Esophagus (tissue), 2 donors: ENCODE results near the gene SLC5A4. TPM values are rescaled to one million over a fixed set of nuclear protein-coding genes. Genes with fewer than 3 reads are reported as not detected.
"Not testable (repeated sequence)": the region's sequence is repeated elsewhere in the genome, so short reads cannot be mapped to it uniquely, and the experiment has no call there.

ENCODE experiments used
- H3K27ac ChIP-seq, 2 donors: one replicate each; pipeline ENCODE4 v1.5.1; 2013; ENCODE audit warnings: low read depth in 2 of 2, mild to moderate bottlenecking in 2 of 2, inconsistent platforms in 1 of 2, low read length in 1 of 2, moderate library complexity in 1 of 2
- H3K27me3 ChIP-seq, 2 donors: one replicate each; pipeline ENCODE4 v1.6.1; 2013; ENCODE audit warnings: low read length in 2 of 2, control low read depth in 1 of 2, mild to moderate bottlenecking in 1 of 2; ENCODE audit not compliant: insufficient read depth in 2 of 2, control insufficient read depth in 1 of 2
- H3K36me3 ChIP-seq, 2 donors: one replicate each; pipeline ENCODE4 v1.6.1; 2013; ENCODE audit warnings: low read length in 1 of 2; ENCODE audit not compliant: control insufficient read depth in 2 of 2, insufficient read depth in 2 of 2
- H3K4me1 ChIP-seq, 2 donors: one replicate each; pipeline ENCODE4 v1.6.1; 2013; ENCODE audit warnings: low read length in 1 of 2; ENCODE audit not compliant: control insufficient read depth in 2 of 2, insufficient read depth in 2 of 2
- H3K4me3 ChIP-seq, 2 donors: one replicate each; pipeline ENCODE4 v1.5.1; 2013; ENCODE audit warnings: low read length in 2 of 2, mild to moderate bottlenecking in 2 of 2, low read depth in 1 of 2, moderate library complexity in 1 of 2
- H3K9me3 ChIP-seq, 2 donors: one replicate each; pipeline ENCODE4 v1.6.1; 2013; ENCODE audit warnings: mild to moderate bottlenecking in 2 of 2, low read depth in 1 of 2, low read length in 1 of 2, moderate library complexity in 1 of 2; ENCODE audit not compliant: control insufficient read depth in 2 of 2, insufficient read depth in 1 of 2
- WGBS, 2 donors: extraction: QIAGEN DNeasy Blood & Tissue Kit; methylation state at CpG; one replicate each; pipeline ENCODE4 v1.1.7; 2013; 5-methylcytosine and 5-hydroxymethylcytosine counted together
- polyA plus RNA-seq, 2 donors: library from polyadenylated mRNA; stranded (reverse); fragments of 200-250 nt; gene quantifications; one replicate each; pipeline ENCODE4 v1.2.3, GENCODE V29; 2013
- donor health status: healthy with polysubstance abuse.
- donor health status: Bipolar disorder and iron deficiency.

SLC5A4 gene
- polyA plus RNA-seq, 2 donors = 0.08 to 0.12 TPM

- not testable (repeated sequence) for H3K4me1 ChIP-seq, H3K36me3 ChIP-seq, H3K27ac ChIP-seq, H3K9me3 ChIP-seq, H3K4me3 ChIP-seq, H3K27me3 ChIP-seq
- WGBS, 2 donors = 83 to 88% methylated on average over 15 of the region's 15 CpGs
These were observed 64.1 kb downstream of the SLC5A4 start for GRCh38 chr22:32191021-32191420.

GRCh38 chr22:32185821-32186220 is 69.3 kb downstream of the SLC5A4 start:
- Histone ChIP-seq H3K27ac (no peak overlapping the region), H3K36me3 (no peaks in the 10 kb centered on the region), H3K4me1 (no peaks in the 10 kb centered on the region), H3K27me3 (no peaks in the 10 kb centered on the region), H3K4me3 (no peak overlapping the region), H3K9me3 (no peaks in the 10 kb centered on the region)
- 83% methylated on average over 3 of the region's 3 CpGs for WGBS, 2 donors

GRCh38 chr22:32183625-32184024 is 71.5 kb downstream of the SLC5A4 start:
- Histone ChIP-seq H3K4me3 (no peak overlapping the region), H3K4me1 (no peaks in the 10 kb centered on the region), H3K9me3 (no peaks in the 10 kb centered on the region), H3K36me3 (no peaks in the 10 kb centered on the region), H3K27ac (no peak overlapping the region), H3K27me3 (no peaks in the 10 kb centered on the region)
- WGBS, 2 donors = 78 to 82% methylated on average over 3 of the region's 3 CpGs

GRCh38 chr22:32181043-32181442 is 74.1 kb downstream of the SLC5A4 start:
- H3K27ac ChIP-seq = no peak overlapping the region
- H3K27me3 ChIP-seq = peaks cover 0 to 3% of the 10 kb centered on the region in 2 donors
- H3K4me3 ChIP-seq = no peak overlapping the region
- 78 to 83% methylated on average over 6 of the region's 6 CpGs for WGBS, 2 donors
- H3K9me3 ChIP-seq = no peaks in the 10 kb centered on the region
- H3K4me1 ChIP-seq = peaks cover 0 to under 1% of the 10 kb centered on the region in 2 donors
- no peaks in the 10 kb centered on the region for H3K36me3 ChIP-seq

GRCh38 chr22:32177221-32177765 is 77.9 kb downstream of the SLC5A4 start:
- H3K9me3 ChIP-seq = no peaks in the 10 kb centered on the region
- H3K27ac ChIP-seq = no peak overlapping the region
- 86 to 88% methylated on average over 8 of the region's 8 CpGs for WGBS, 2 donors
- H3K27me3 ChIP-seq = peaks cover 3 to 4% of the 10 kb centered on the region in 2 donors
- H3K4me3 ChIP-seq = no peak overlapping the region
- peaks cover 0 to 4% of the 10 kb centered on the region in 2 donors for H3K4me1 ChIP-seq
- H3K36me3 ChIP-seq = no peaks in the 10 kb centered on the region

DNA sequence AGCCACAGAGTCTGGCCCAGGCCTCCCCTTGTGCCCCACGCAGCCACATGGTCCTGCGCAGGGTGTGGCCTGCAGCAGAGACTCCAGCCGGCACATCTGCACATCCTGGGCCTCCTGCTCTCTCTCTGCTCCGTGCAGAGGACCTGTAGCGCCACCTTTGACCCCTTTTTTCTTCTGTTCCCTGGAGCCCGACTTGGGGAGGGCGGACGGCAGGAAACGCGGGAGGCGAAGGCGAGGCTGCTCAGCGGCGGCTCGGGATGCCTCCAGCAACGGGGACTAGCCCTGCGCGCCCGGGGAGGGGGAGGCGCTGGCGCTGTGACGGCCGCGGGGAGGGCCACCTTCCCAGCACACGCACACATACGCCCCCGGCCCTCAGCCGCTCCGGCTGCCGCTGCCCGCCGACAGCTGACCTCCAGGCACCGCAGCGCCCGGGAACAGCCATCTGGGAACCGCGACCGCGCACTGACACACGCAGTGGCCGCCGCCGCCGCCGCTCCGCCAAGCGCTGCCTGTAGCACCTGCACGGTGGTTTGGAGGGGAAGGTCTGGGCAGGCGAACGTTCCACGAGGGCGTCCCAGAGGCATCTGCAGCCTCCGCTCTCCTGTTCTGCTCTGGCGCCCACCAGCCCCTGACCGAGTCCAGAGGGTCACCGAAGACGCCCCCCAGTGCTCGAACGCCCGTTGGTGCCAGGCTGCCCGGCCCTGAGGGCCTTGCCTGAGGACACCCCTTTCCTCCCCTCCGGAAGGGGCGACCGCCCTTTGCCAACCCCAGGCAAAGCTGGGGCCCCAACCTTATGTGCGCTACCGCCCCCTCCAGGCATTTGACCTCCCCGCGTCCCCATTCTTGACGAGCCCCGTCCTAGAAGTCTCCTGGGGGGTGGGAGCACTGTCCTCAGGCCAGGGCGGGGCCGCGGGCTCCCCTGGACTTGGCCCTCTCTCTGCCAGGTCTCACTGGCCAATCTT is 79.2 kb downstream of the SLC5A4 start:
- Histone ChIP-seq H3K4me1 (peaks cover 0 to 4% of the 10 kb centered on the region in 2 donors), H3K36me3 (no peaks in the 10 kb centered on the region), H3K9me3 (no peaks in the 10 kb centered on the region), H3K27ac (no peak overlapping the region), H3K27me3 (peaks cover 3 to 4% of the 10 kb centered on the region in 2 donors), H3K4me3 (no peak overlapping the region)
- 3 to 7% methylated on average over 36 to 73 of the region's 73 CpGs for WGBS, 2 donors

- H3K27ac ChIP-seq = no peak overlapping the region
- H3K27me3 ChIP-seq = peaks cover 3 to 4% of the 10 kb centered on the region in 2 donors
These were observed 80.0 kb downstream of the SLC5A4 start for GRCh38 chr22:32175115-32175514.

More at GRCh38 chr22:32175115-32175514, 80.0 kb downstream of the SLC5A4 start:
- WGBS, 2 donors = 73 to 78% methylated on average over 11 of the region's 11 CpGs
- H3K36me3 ChIP-seq = no peaks in the 10 kb centered on the region
- H3K4me3 ChIP-seq = no peak overlapping the region
- H3K4me1 ChIP-seq = peaks cover 0 to 4% of the 10 kb centered on the region in 2 donors
- no peaks in the 10 kb centered on the region for H3K9me3 ChIP-seq

Other genes with a start within 250 kb of the SLC5A4 start
- 1 to 10 TPM; 1.4 to 3.7 TPM for gene SLC5A1, start 212.1 kb downstream of the SLC5A4 start, polyA plus RNA-seq
- not detected for gene C22orf42, start 96.0 kb downstream of the SLC5A4 start, polyA plus RNA-seq
- under 1 TPM in 1 of 2 donors, not detected in 1; 0.05 TPM for gene RFPL2, start 50.3 kb downstream of the SLC5A4 start, polyA plus RNA-seq
- gene RFPL3, start 102.5 kb upstream of the SLC5A4 start, polyA plus RNA-seq = not detected
- 10 to 100 TPM; 12.8 to 52.3 TPM for gene RTCB, start 156.9 kb upstream of the SLC5A4 start, polyA plus RNA-seq
- under 1 TPM in 1 of 2 donors, not detected in 1; 0.09 TPM for gene BPIFC, start 209.1 kb upstream of the SLC5A4 start, polyA plus RNA-seq
- gene FBXO7, start 219.5 kb upstream of the SLC5A4 start, polyA plus RNA-seq = 10 to 100 TPM; 15.0 to 33.5 TPM